Endothelial cell (in vitro differentiated cells): Measurements from ENCODE around the gene SLC17A7. TPM values are rescaled to one million over a fixed set of nuclear protein-coding genes. Genes with fewer than 3 reads are reported as not detected.

Experiments used
- DNase-seq: peaks from one replicate; pipeline ENCODE4 v3.0.0; 2021; ENCODE audit warnings: low spot score
- H3K27ac Mint-ChIP-seq: one replicate; pipeline ENCODE4 v1.8.0; 2021; ENCODE audit warnings: mixed read lengths, inconsistent platforms; ENCODE audit not compliant: unreplicated experiment
- H3K27me3 Mint-ChIP-seq: one replicate; pipeline ENCODE4 v1.8.0; 2021; ENCODE audit warnings: mild to moderate bottlenecking, moderate library complexity, mixed read lengths, inconsistent platforms; ENCODE audit not compliant: unreplicated experiment
- H3K36me3 Mint-ChIP-seq: one replicate; pipeline ENCODE4 v1.8.0; 2021; ENCODE audit warnings: mild to moderate bottlenecking, low read depth, mixed read lengths, inconsistent platforms; ENCODE audit not compliant: unreplicated experiment
- H3K4me1 Mint-ChIP-seq: one replicate; pipeline ENCODE4 v1.8.0; 2021; ENCODE audit warnings: mild to moderate bottlenecking, mixed read lengths, inconsistent platforms; ENCODE audit not compliant: unreplicated experiment
- H3K4me3 Mint-ChIP-seq: one replicate; pipeline ENCODE4 v1.8.0; 2021; ENCODE audit warnings: mild to moderate bottlenecking, mixed read lengths, inconsistent platforms; ENCODE audit not compliant: unreplicated experiment
- H3K9me3 Mint-ChIP-seq: one replicate; pipeline ENCODE4 v1.8.0; 2021; ENCODE audit warnings: mixed read lengths, inconsistent platforms; ENCODE audit not compliant: unreplicated experiment
- CTCF ChIP-seq: fragments of 200-600 bp; sonication (generic); IDR thresholded peaks from one replicate; pipeline ENCODE4 v1.5.0; 2021; ENCODE audit warnings: antibody characterized with exemption; ENCODE audit not compliant: unreplicated experiment
- total RNA-seq: library from RNA; stranded (reverse); fragmentation: NEBNext Ultra II Directional; extraction: Animal tissue kit (Norgen Biotek cat#: 25700); gene quantifications from one replicate; pipeline ENCODE4 v1.2.1, GENCODE V29; 2021; ENCODE audit not compliant: unreplicated experiment

Gene SLC17A7
- total RNA-seq, 1 donor from 2014 or later: 0.92 TPM

- no peak for TF ChIP-seq CTCF
- DNase-seq: no peak
- Mint-ChIP-seq H3K4me3 (peak overlapping the region; percentile 58), H3K9me3 (no peaks in the 10 kb centered on the region), H3K36me3 (no peaks in the 10 kb centered on the region), H3K27ac (peak overlapping the region; percentile 50), H3K27me3 (peaks cover 14% of the 10 kb centered on the region), H3K4me1 (peaks cover 42% of the 10 kb centered on the region)
Measured at GRCh38 chr19:49409441-49410029, 31.8 kb downstream of the SLC17A7 start.

- Mint-ChIP-seq H3K4me1 (peaks cover 42% of the 10 kb centered on the region), H3K27me3 (peaks cover 14% of the 10 kb centered on the region), H3K27ac (no peak overlapping the region), H3K9me3 (no peaks in the 10 kb centered on the region), H3K36me3 (no peaks in the 10 kb centered on the region), H3K4me3 (peak overlapping the region; percentile 58)
- no peak for DNase-seq
- no peak for TF ChIP-seq CTCF
Measured at GRCh38 chr19:49408816-49409440, 32.4 kb downstream of the SLC17A7 start.

GRCh38 chr19:49407482-49408015 lies 33.8 kb downstream of the SLC17A7 start:
- no peak for TF ChIP-seq CTCF
- no peak overlapping the region for H3K4me3 Mint-ChIP-seq
- H3K36me3 Mint-ChIP-seq: no peaks in the 10 kb centered on the region
- H3K27me3 Mint-ChIP-seq: peaks cover 10% of the 10 kb centered on the region
- DNase-seq: no peak
- no peaks in the 10 kb centered on the region for H3K9me3 Mint-ChIP-seq
- H3K4me1 Mint-ChIP-seq: peaks cover 36% of the 10 kb centered on the region
- H3K27ac Mint-ChIP-seq: no peak overlapping the region

DNA sequence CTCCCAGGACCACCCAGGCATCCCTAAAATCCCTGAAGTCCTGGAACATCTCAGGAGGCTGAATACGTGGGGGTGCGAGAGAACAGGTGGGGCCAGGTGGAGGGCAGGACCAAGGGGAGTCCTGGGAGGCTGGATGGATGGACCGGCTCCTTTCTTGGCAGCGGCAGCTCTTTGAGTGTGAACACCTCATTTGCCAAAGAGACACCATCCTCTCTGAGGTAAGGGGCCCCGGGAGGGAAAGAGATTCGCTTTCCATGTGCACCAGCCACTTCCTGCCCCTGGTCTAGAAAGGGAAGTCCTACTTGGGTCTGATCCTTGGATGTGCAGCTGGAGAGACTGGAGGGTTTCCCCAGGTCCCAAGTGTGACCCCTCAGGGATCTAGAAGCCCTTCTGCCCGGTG lies 34.2 kb downstream of the SLC17A7 start:
- DNase-seq: no peak
- no peak overlapping the region for H3K27ac Mint-ChIP-seq
- H3K36me3 Mint-ChIP-seq: no peaks in the 10 kb centered on the region
- H3K9me3 Mint-ChIP-seq: no peaks in the 10 kb centered on the region
- peaks cover 10% of the 10 kb centered on the region for H3K27me3 Mint-ChIP-seq
- TF ChIP-seq CTCF: no peak
- H3K4me1 Mint-ChIP-seq: peaks cover 32% of the 10 kb centered on the region
- H3K4me3 Mint-ChIP-seq: no peak overlapping the region

- Mint-ChIP-seq H3K36me3 (no peaks in the 10 kb centered on the region), H3K4me1 (peaks cover 15% of the 10 kb centered on the region), H3K27me3 (peaks cover 6% of the 10 kb centered on the region), H3K4me3 (no peak overlapping the region), H3K27ac (no peak overlapping the region), H3K9me3 (no peaks in the 10 kb centered on the region)
- TF ChIP-seq CTCF: no peak
- no peak for DNase-seq
Measured at GRCh38 chr19:49403404-49404187, 37.7 kb downstream of the SLC17A7 start.
